H9 (cell line): Measurements from ENCODE around the gene KREMEN2. TPM values are rescaled to one million over a fixed set of nuclear protein-coding genes. Genes with fewer than 3 reads are reported as not detected.

Experiments
- DNase-seq: peaks from one replicate; pipeline ENCODE4 v3.0.0-alpha.2; 2017
- H2AFZ ChIP-seq: one replicate; pipeline ENCODE4 v1.6.1; 2013; ENCODE audit warnings: mild to moderate bottlenecking, low read length, control low read depth, moderate library complexity
- H2AK5ac ChIP-seq: 2 replicates; pipeline ENCODE4 v1.6.1; 2013; ENCODE audit warnings: low read length, control low read depth, mixed read lengths; ENCODE audit not compliant: insufficient read length
- H2BK120ac ChIP-seq: one replicate; pipeline ENCODE4 v1.6.1; 2013; ENCODE audit warnings: low read depth, mild to moderate bottlenecking, low read length, control low read depth, inconsistent platforms; ENCODE audit not compliant: poor library complexity, severe bottlenecking
- H2BK12ac ChIP-seq: 2 replicates; pipeline ENCODE4 v1.6.1; 2013; ENCODE audit warnings: low read length, control low read depth, mixed read lengths, low read depth; ENCODE audit not compliant: insufficient read length
- H2BK15ac ChIP-seq: 2 replicates; pipeline ENCODE4 v1.6.1; 2013; ENCODE audit warnings: low read depth, low read length, control low read depth
- H2BK20ac ChIP-seq: one replicate; pipeline ENCODE4 v1.6.1; 2013; ENCODE audit warnings: low read depth, mild to moderate bottlenecking, low read length, control low read depth, inconsistent platforms; ENCODE audit not compliant: poor library complexity, severe bottlenecking
- H2BK5ac ChIP-seq: 2 replicates; pipeline ENCODE4 v1.6.1; 2013; ENCODE audit warnings: low read length, control low read depth, mixed read lengths; ENCODE audit not compliant: insufficient read length
- H3K14ac ChIP-seq: 2 replicates; pipeline ENCODE4 v1.6.1; 2013; ENCODE audit warnings: low read length, control low read depth; ENCODE audit not compliant: insufficient read depth
- H3K18ac ChIP-seq: 2 replicates; pipeline ENCODE4 v1.6.1; 2013; ENCODE audit warnings: low read depth, mild to moderate bottlenecking, mixed read lengths, low read length, control low read depth; ENCODE audit not compliant: insufficient read length
- H3K23ac ChIP-seq: 2 replicates; pipeline ENCODE4 v1.6.1; 2013; ENCODE audit warnings: low read length, control low read depth, mixed read lengths, low read depth; ENCODE audit not compliant: insufficient read length
- H3K23me2 ChIP-seq: 2 replicates; pipeline ENCODE4 v1.6.1; 2013; ENCODE audit warnings: low read depth, mild to moderate bottlenecking, mixed read lengths, low read length, control low read depth; ENCODE audit not compliant: insufficient read length, poor library complexity, severe bottlenecking
- H3K27ac ChIP-seq: 2 replicates; pipeline ENCODE4 v1.5.1; 2013; ENCODE audit warnings: low read length, control low read depth, mixed read lengths, low read depth; ENCODE audit not compliant: insufficient read length
- H3K27me3 ChIP-seq: 2 replicates; pipeline ENCODE4 v1.6.1; 2013; ENCODE audit warnings: low read length, control low read depth, inconsistent platforms; ENCODE audit not compliant: insufficient read depth
- H3K4ac ChIP-seq: 2 replicates; pipeline ENCODE4 v1.6.1; 2013; ENCODE audit warnings: low read depth, mild to moderate bottlenecking, control low read depth, inconsistent platforms, low read length, moderate library complexity
- H3K4me1 ChIP-seq: 2 replicates; pipeline ENCODE4 v1.6.1; 2013; ENCODE audit warnings: low read length, control low read depth, inconsistent platforms; ENCODE audit not compliant: insufficient read depth
- H3K4me2 ChIP-seq: 2 replicates; pipeline ENCODE4 v1.6.1; 2013; ENCODE audit warnings: low read length, control low read depth, mixed read lengths; ENCODE audit not compliant: insufficient read length, insufficient read depth
- H3K56ac ChIP-seq: 2 replicates; pipeline ENCODE4 v1.6.1; 2013; ENCODE audit warnings: low read depth, mild to moderate bottlenecking, mixed read lengths, low read length, control low read depth; ENCODE audit not compliant: insufficient read length
- H3K79me1 ChIP-seq: 2 replicates; pipeline ENCODE4 v1.6.1; 2013; ENCODE audit warnings: low read depth, mild to moderate bottlenecking, moderate library complexity, low read length, control low read depth, inconsistent platforms; ENCODE audit not compliant: insufficient read depth, poor library complexity, severe bottlenecking
- H3K79me2 ChIP-seq: 2 replicates; pipeline ENCODE4 v1.6.1; 2013; ENCODE audit warnings: low read length, control low read depth, inconsistent platforms; ENCODE audit not compliant: insufficient read depth
- H3K9ac ChIP-seq: 2 replicates; pipeline ENCODE4 v1.6.1; 2013; ENCODE audit warnings: low read length, control low read depth, mixed read lengths; ENCODE audit not compliant: insufficient read length; ENCODE audit errors: extremely low read depth
- H3K9me3 ChIP-seq: one replicate; pipeline ENCODE4 v1.6.1; 2013; ENCODE audit warnings: low read depth, low read length, inconsistent platforms; ENCODE audit not compliant: control insufficient read depth
- H3T11ph ChIP-seq: one replicate; pipeline ENCODE4 v1.6.1; 2013; ENCODE audit warnings: mild to moderate bottlenecking, low read length, control low read depth, inconsistent platforms
- H4K20me1 ChIP-seq: one replicate; pipeline ENCODE4 v1.6.1; 2013; ENCODE audit not compliant: control insufficient read depth, insufficient read length, insufficient read depth
- H4K5ac ChIP-seq: 2 replicates; pipeline ENCODE4 v1.6.1; 2013; ENCODE audit warnings: low read depth, mild to moderate bottlenecking, mixed read lengths, low read length, control low read depth; ENCODE audit not compliant: insufficient read length
- H4K8ac ChIP-seq: replicated peaks from 2 replicates; pipeline ENCODE4 v1.6.1; 2013; ENCODE audit warnings: low read length, control low read depth, mixed read lengths, low read depth; ENCODE audit not compliant: insufficient read length
- H4K91ac ChIP-seq: 2 replicates; pipeline ENCODE4 v1.6.1; 2013; ENCODE audit warnings: low read depth, mild to moderate bottlenecking, moderate library complexity, mixed read lengths, low read length, control low read depth; ENCODE audit not compliant: insufficient read length
- H3K27ac Mint-ChIP-seq, 3 experiments: 2 replicates in 2 of 3; 3 replicates in 1 of 3; pipeline ENCODE4 v1.8.0; 2020 to 2021; ENCODE audit warnings: mixed read lengths in 3 of 3, mild to moderate bottlenecking in 1 of 3, moderate library complexity in 1 of 3
- H3K27me3 Mint-ChIP-seq: 2 replicates; pipeline ENCODE4 v1.8.0; 2021; ENCODE audit warnings: low read depth, mild to moderate bottlenecking, moderate library complexity, mixed read lengths
- H3K36me3 Mint-ChIP-seq, 3 experiments: 2 replicates in 2 of 3; 3 replicates in 1 of 3; pipeline ENCODE4 v1.8.0; 2020 to 2021; ENCODE audit warnings: low read depth in 3 of 3, mixed read lengths in 3 of 3; ENCODE audit not compliant: insufficient read depth in 1 of 3
- H3K4me1 Mint-ChIP-seq, 2 experiments: 2 replicates each; pipeline ENCODE4 v1.8.0; 2020; ENCODE audit warnings: mixed read lengths in 2 of 2
- H3K4me3 Mint-ChIP-seq, 2 experiments: 2 replicates in 1 of 2; 3 replicates in 1 of 2; pipeline ENCODE4 v1.8.0; 2020 to 2021; ENCODE audit warnings: mild to moderate bottlenecking in 2 of 2, mixed read lengths in 2 of 2, moderate library complexity in 1 of 2
- H3K9me3 Mint-ChIP-seq, 2 experiments: 2 replicates in 1 of 2; 3 replicates in 1 of 2; pipeline ENCODE4 v1.8.0; 2020; ENCODE audit warnings: mild to moderate bottlenecking in 2 of 2, mixed read lengths in 2 of 2, moderate library complexity in 1 of 2
- CTCF ChIP-seq: fragments of 200-600 bp; sonication (generic); conservative IDR thresholded peaks from 3 replicates; pipeline ENCODE4 v1.8.0; 2021; ENCODE audit warnings: antibody characterized with exemption, mild to moderate bottlenecking
- WGBS: extraction: QIAGEN DNeasy Blood & Tissue Kit; methylation state at CpG from one replicate; pipeline ENCODE4 v1.1.7; 2013; ENCODE audit warnings: missing lambda C conversion rate, low lambda C conversion rate, mixed read lengths; ENCODE audit not compliant: insufficient read length; ENCODE audit errors: extremely low coverage; 5-methylcytosine and 5-hydroxymethylcytosine counted together
- total RNA-seq: library from RNA; stranded (reverse); gene quantifications from 2 replicates; pipeline ENCODE4 v1.2.1, GENCODE V29; 2021

KREMEN2 gene
- total RNA-seq, 1 experiment from 2014 or later = 12.8 TPM

GRCh38 chr16:2969545-2970521 lies 5.8 kb downstream of the KREMEN2 start:
- peak overlapping the region; percentile 45 for H3K9ac ChIP-seq

More at GRCh38 chr16:2969545-2970521, 5.8 kb downstream of the KREMEN2 start:
- peaks cover 18 to 24% of the 10 kb centered on the region in 2 experiments for H3K4me1 Mint-ChIP-seq
- no peak overlapping the region for H2BK120ac ChIP-seq
- no peak overlapping the region for H2BK20ac ChIP-seq
- H3K27me3 ChIP-seq = no peaks in the 10 kb centered on the region
- no peaks in the 10 kb centered on the region for H3K9me3 Mint-ChIP-seq
- H3K18ac ChIP-seq = peak overlapping the region; percentile 6
- no peak overlapping the region for H3K23ac ChIP-seq
- no peaks in the 10 kb centered on the region for H3K79me1 ChIP-seq
- no peak overlapping the region for H4K5ac ChIP-seq
- no peak overlapping the region for H2AK5ac ChIP-seq
- H2BK5ac ChIP-seq = no peak overlapping the region
- no peak overlapping the region for H4K8ac ChIP-seq
- H3K56ac ChIP-seq = no peak overlapping the region
- WGBS = no CpG with 5 or more reads among the region's 83 CpGs
- peak overlapping the region; percentile 46 for H3K4me2 ChIP-seq
- peaks cover 4 to 22% (median 18%) of the 10 kb centered on the region in 3 experiments; a peak in 6 of 7 replicates for H3K36me3 Mint-ChIP-seq
- no peaks in the 10 kb centered on the region for H3K4me1 ChIP-seq
- no peak overlapping the region for H4K91ac ChIP-seq
- no peaks in the 10 kb centered on the region for H3K9me3 ChIP-seq
- H3K79me2 ChIP-seq = no peaks in the 10 kb centered on the region
- H4K20me1 ChIP-seq = peaks cover 3% of the 10 kb centered on the region
- DNase-seq = peak; percentile 83
- no peak overlapping the region for H2BK12ac ChIP-seq
- H3K23me2 ChIP-seq = peaks cover 6% of the 10 kb centered on the region
- no peak overlapping the region for H3K27ac ChIP-seq
- TF ChIP-seq CTCF = peak; percentile 74
- no peak overlapping the region; a peak in 1 of 7 replicates for H3K27ac Mint-ChIP-seq
- no peak overlapping the region for H3T11ph ChIP-seq
- H2AFZ ChIP-seq = no peak overlapping the region
- no peak overlapping the region for H2BK15ac ChIP-seq
- peak overlapping the region; percentile 72 to 81 for H3K4me3 Mint-ChIP-seq
- H3K27me3 Mint-ChIP-seq = peaks cover 21% of the 10 kb centered on the region
- no peak overlapping the region for H3K4ac ChIP-seq
- peak overlapping the region; percentile 9; the same call in 1 of the 2 replicates for H3K14ac ChIP-seq
